ENCODE data around the gene GNB5. TPM values are rescaled to one million over a fixed set of nuclear protein-coding genes. Genes with fewer than 3 reads are reported as not detected.

GNB5 gene
- total and polyA plus RNA-seq, 2 donors, result 16.1 to 20.5 TPM

GRCh38 chr15:52155878-52156277 is 35.3 kb downstream of the GNB5 start:
- DNase-seq (ENCODE audit: low read depth in 6 of 9, low spot score in 9 of 9), result no peak
- Histone ChIP-seq H3K36me3 (ENCODE audit: control insufficient read depth in 2 of 2, insufficient read depth in 2 of 2, low read length in 1 of 2) (peaks cover 13 to 14% of the 10 kb centered on the region in 2 donors), H3K27me3 (ENCODE audit: control insufficient read depth in 2 of 2, insufficient read depth in 1 of 2, low read length in 1 of 2) (no peaks in the 10 kb centered on the region), H3K9me3 (ENCODE audit: control insufficient read depth in 2 of 2, insufficient read depth in 1 of 2, low read length in 1 of 2) (no peaks in the 10 kb centered on the region), H3K27ac (ENCODE audit: low read depth in 1 of 2, low read length in 1 of 2) (no peak overlapping the region), H3K4me1 (ENCODE audit: control insufficient read depth in 2 of 2, insufficient read depth in 2 of 2, low read length in 2 of 2) (no peaks in the 10 kb centered on the region), H3K4me3 (ENCODE audit: low read length in 2 of 2) (no peak overlapping the region)
- WGBS, result 85% methylated on average over 2 of the region's 2 CpGs

DNA sequence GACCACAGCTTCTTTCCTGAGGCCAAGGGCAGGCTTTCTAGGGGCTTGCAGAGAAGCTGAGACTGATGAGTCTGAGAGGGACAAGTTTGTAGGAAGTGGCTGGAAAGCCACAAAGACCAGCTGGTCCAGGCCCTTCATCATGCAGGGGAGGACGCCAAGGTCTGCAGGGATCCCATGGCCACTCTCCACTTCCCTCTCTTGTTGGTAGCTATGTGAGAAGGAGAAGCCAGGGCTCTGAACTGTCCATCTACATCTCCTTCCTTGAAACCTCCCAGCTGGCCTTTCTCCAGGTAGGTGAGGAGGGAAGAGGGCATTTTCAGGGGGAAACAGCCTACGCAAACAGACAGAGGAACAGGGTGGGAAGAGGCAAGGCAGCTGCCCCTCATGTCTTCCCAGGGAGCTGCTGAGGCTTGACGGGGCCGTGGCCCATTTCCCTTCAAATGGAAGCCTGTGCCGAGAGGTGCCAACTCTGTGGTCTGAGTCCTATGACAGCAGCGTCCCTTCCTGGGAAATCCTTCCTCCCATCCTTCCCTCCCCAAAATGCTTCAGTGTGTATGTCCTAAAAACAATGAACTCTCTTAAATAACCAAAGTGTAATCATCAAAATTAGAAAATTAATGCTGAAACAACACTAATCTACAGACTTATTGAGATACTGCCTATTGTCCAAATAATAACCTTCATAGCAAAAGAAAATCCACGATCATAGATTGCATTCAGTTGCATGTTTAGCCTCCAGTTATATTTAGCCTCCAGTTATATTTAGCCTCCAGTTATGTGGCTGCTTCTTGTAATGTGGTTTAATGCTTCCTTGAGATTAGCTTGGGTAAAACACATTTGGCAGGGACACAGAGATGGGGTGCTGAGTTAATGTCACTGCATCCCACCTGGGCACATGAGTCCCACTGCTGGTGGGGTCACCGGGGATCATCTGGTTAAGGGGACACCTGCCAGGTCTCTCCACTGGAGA is 36.0 kb downstream of the GNB5 start:
- Histone ChIP-seq H3K36me3 (ENCODE audit: control insufficient read depth in 2 of 2, insufficient read depth in 2 of 2, low read length in 1 of 2) (peaks cover 16 to 19% of the 10 kb centered on the region in 2 donors), H3K9me3 (ENCODE audit: control insufficient read depth in 2 of 2, insufficient read depth in 1 of 2, low read length in 1 of 2) (no peaks in the 10 kb centered on the region), H3K4me3 (ENCODE audit: low read length in 2 of 2) (no peak overlapping the region), H3K27ac (ENCODE audit: low read depth in 1 of 2, low read length in 1 of 2) (no peak overlapping the region), H3K27me3 (ENCODE audit: control insufficient read depth in 2 of 2, insufficient read depth in 1 of 2, low read length in 1 of 2) (no peaks in the 10 kb centered on the region), H3K4me1 (ENCODE audit: control insufficient read depth in 2 of 2, insufficient read depth in 2 of 2, low read length in 2 of 2) (no peaks in the 10 kb centered on the region)
- 78% methylated on average over 8 of the region's 8 CpGs for WGBS
- DNase-seq (ENCODE audit: low read depth in 6 of 9, low spot score in 9 of 9), result no peak

DNA sequence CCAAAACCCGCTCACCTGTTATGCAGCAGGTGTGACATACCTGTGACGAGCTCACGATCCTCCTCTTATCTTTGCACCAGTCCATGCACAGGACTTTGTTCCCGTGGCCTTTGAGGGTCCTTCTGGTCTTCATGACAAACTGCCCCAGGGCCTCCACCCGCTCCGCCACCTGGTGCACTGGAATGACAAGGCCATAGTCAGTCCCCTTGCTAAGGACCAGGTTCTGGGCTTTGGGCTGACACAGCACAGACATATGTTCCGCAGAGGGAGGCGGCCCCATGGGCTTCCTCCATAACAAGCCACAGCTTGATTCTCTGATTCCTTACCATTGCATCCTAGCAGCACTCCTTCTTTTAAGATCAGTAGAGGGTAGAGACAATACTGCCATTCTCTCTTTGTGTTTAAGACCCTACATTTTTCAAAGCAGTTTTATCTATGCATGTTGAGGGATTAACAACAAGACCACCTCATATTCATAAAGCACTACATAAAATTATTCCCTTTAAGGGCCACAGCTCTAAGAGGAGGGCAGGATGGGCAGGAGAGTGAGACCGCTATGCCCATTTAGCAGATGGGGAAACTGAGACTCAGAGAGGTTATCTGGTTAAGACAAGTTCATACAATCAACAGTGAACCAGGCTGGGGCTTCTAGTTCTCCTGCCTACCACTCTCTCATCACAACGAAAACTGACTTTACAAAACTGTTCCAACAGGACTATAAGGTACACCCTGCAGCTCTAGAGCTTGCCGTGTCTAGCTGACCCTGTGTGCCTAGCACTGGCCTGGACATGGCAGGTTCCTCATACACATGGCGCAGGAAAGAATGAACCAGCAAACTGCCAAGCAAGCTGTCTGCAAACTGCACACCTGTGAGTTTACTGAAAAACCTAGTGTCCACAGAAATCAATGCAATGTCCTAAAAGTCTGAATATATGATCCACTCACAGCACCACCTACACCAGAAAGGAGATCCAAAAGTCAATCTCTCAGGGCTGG is 37.0 kb downstream of the GNB5 start:
- Histone ChIP-seq H3K4me1 (ENCODE audit: control insufficient read depth in 2 of 2, insufficient read depth in 2 of 2, low read length in 2 of 2) (no peaks in the 10 kb centered on the region), H3K9me3 (ENCODE audit: control insufficient read depth in 2 of 2, insufficient read depth in 1 of 2, low read length in 1 of 2) (no peaks in the 10 kb centered on the region), H3K36me3 (ENCODE audit: control insufficient read depth in 2 of 2, insufficient read depth in 2 of 2, low read length in 1 of 2) (peaks cover 21 to 26% of the 10 kb centered on the region in 2 donors), H3K4me3 (ENCODE audit: low read length in 2 of 2) (no peak overlapping the region), H3K27me3 (ENCODE audit: control insufficient read depth in 2 of 2, insufficient read depth in 1 of 2, low read length in 1 of 2) (no peaks in the 10 kb centered on the region), H3K27ac (ENCODE audit: low read depth in 1 of 2, low read length in 1 of 2) (no peak overlapping the region)
- WGBS, result 98% methylated on average over 12 of the region's 12 CpGs
- DNase-seq (ENCODE audit: low read depth in 6 of 9, low spot score in 9 of 9), result no peak

DNA sequence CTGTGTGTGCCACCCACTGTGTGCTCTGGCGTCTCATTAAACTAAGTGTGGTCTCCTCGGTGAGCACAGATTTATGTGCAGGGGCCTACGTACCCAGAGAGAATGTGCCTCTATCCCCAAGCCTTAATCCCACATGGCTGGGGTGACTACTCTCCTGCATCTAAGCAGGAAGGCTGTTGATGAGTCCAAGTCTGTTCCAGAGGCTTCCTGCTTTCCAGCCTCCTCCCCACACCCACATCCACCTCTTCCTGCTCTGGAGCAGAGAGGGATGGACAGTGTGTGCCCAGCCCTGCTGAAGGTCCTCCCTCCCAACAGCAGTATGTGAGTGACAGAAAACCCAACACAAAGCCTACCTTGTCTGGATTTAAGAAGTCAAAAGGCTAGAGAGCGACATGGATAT is 39.8 kb downstream of the GNB5 start:
- Histone ChIP-seq H3K27ac (ENCODE audit: low read depth in 1 of 2, low read length in 1 of 2) (no peak overlapping the region), H3K9me3 (ENCODE audit: control insufficient read depth in 2 of 2, insufficient read depth in 1 of 2, low read length in 1 of 2) (no peaks in the 10 kb centered on the region), H3K27me3 (ENCODE audit: control insufficient read depth in 2 of 2, insufficient read depth in 1 of 2, low read length in 1 of 2) (no peaks in the 10 kb centered on the region), H3K4me1 (ENCODE audit: control insufficient read depth in 2 of 2, insufficient read depth in 2 of 2, low read length in 2 of 2) (no peaks in the 10 kb centered on the region), H3K4me3 (ENCODE audit: low read length in 2 of 2) (no peak overlapping the region), H3K36me3 (ENCODE audit: control insufficient read depth in 2 of 2, insufficient read depth in 2 of 2, low read length in 1 of 2) (peaks cover 23 to 33% of the 10 kb centered on the region in 2 donors)
- WGBS, result 98% methylated on average over 4 of the region's 4 CpGs
- no peak for DNase-seq (ENCODE audit: low read depth in 6 of 9, low spot score in 9 of 9)

DNA sequence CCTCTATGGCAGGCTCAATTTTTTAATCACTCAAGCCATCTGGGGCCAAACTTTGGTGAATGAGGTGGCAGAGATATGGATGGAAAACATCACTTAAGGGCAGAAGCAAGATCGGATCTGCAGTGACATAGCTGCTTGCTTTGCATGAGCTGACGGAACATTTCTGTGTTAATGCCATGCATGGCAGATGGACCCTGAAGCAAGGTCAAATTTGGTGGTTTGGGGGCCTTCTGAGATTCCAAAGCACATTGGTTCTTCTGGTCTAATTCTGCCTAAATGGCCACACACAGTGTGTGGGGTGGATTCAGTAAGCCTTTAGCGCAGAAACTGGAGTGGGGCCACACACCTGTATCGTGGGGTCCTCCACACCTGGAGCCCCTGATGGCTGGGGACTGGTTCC is 40.3 kb downstream of the GNB5 start:
- no peak overlapping the region for H3K27ac ChIP-seq (ENCODE audit: low read depth in 1 of 2, low read length in 1 of 2)
- H3K9me3 ChIP-seq (ENCODE audit: control insufficient read depth in 2 of 2, insufficient read depth in 1 of 2, low read length in 1 of 2), result no peaks in the 10 kb centered on the region
- WGBS, result 96% methylated on average over 4 of the region's 4 CpGs
- no peaks in the 10 kb centered on the region for H3K27me3 ChIP-seq (ENCODE audit: control insufficient read depth in 2 of 2, insufficient read depth in 1 of 2, low read length in 1 of 2)
- DNase-seq (ENCODE audit: low read depth in 6 of 9, low spot score in 9 of 9), result no peak
- H3K4me3 ChIP-seq (ENCODE audit: low read length in 2 of 2), result no peak overlapping the region
- peaks cover 26 to 33% of the 10 kb centered on the region in 2 donors for H3K36me3 ChIP-seq (ENCODE audit: control insufficient read depth in 2 of 2, insufficient read depth in 2 of 2, low read length in 1 of 2)
- H3K4me1 ChIP-seq (ENCODE audit: control insufficient read depth in 2 of 2, insufficient read depth in 2 of 2, low read length in 2 of 2), result no peaks in the 10 kb centered on the region

DNA sequence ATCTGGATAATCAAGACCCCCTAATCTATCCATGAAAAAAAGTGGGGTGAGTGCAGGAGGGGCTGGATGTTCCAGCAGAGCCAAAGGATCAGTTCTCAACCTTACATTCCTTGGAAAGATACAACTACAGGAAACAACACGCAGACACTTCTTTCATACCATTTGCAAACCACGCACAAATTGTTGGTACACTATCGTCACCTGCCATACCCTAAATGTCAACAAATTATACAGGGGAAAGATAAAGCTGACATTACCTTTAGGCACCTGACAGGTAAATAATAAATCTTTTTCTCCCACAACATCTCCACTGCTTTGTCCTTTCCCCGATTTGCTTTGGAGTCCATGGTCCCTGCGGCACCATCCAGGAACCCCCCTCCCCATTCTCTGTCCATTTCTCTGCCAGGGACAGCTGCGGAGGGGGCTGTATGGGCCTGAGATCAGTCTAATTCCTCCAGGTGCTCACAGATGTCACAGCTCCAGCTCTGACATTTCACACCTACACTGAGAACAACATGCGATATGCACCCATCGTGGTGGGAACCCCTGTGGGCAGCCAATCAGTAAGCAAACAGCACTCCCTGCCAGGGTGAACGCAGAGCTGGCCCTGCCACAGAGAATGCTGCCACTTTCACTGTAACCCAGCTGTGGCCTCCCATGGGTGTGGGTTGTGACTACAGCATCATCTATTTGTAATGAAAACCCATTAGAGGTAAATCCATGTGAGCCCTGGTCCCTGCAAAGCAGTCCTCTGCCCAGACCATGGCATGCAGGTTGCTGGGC is 41.0 kb downstream of the GNB5 start:
- Histone ChIP-seq H3K4me3 (ENCODE audit: low read length in 2 of 2) (no peak overlapping the region), H3K9me3 (ENCODE audit: control insufficient read depth in 2 of 2, insufficient read depth in 1 of 2, low read length in 1 of 2) (no peaks in the 10 kb centered on the region), H3K36me3 (ENCODE audit: control insufficient read depth in 2 of 2, insufficient read depth in 2 of 2, low read length in 1 of 2) (peaks cover 26 to 33% of the 10 kb centered on the region in 2 donors), H3K27me3 (ENCODE audit: control insufficient read depth in 2 of 2, insufficient read depth in 1 of 2, low read length in 1 of 2) (no peaks in the 10 kb centered on the region), H3K27ac (ENCODE audit: low read depth in 1 of 2, low read length in 1 of 2) (no peak overlapping the region), H3K4me1 (ENCODE audit: control insufficient read depth in 2 of 2, insufficient read depth in 2 of 2, low read length in 2 of 2) (no peaks in the 10 kb centered on the region)
- 95% methylated on average over 9 of the region's 9 CpGs for WGBS
- no peak for DNase-seq (ENCODE audit: low read depth in 6 of 9, low spot score in 9 of 9)

- WGBS, result 97% methylated on average over 5 of the region's 5 CpGs
- no peaks in the 10 kb centered on the region for H3K4me1 ChIP-seq (ENCODE audit: control insufficient read depth in 2 of 2, insufficient read depth in 2 of 2, low read length in 2 of 2)
- H3K27ac ChIP-seq (ENCODE audit: low read depth in 1 of 2, low read length in 1 of 2), result no peak overlapping the region
- no peaks in the 10 kb centered on the region for H3K9me3 ChIP-seq (ENCODE audit: control insufficient read depth in 2 of 2, insufficient read depth in 1 of 2, low read length in 1 of 2)
- H3K27me3 ChIP-seq (ENCODE audit: control insufficient read depth in 2 of 2, insufficient read depth in 1 of 2, low read length in 1 of 2), result no peaks in the 10 kb centered on the region
- no peak overlapping the region for H3K4me3 ChIP-seq (ENCODE audit: low read length in 2 of 2)
- no peak for DNase-seq (ENCODE audit: low read depth in 6 of 9, low spot score in 9 of 9)
- peaks cover 26 to 44% of the 10 kb centered on the region in 2 donors for H3K36me3 ChIP-seq (ENCODE audit: control insufficient read depth in 2 of 2, insufficient read depth in 2 of 2, low read length in 1 of 2)
These were observed 42.8 kb downstream of the GNB5 start for GRCh38 chr15:52148403-52148802.

GRCh38 chr15:52146776-52147175 is 44.4 kb downstream of the GNB5 start:
- H3K27ac ChIP-seq (ENCODE audit: low read depth in 1 of 2, low read length in 1 of 2), result no peak overlapping the region
- H3K4me1 ChIP-seq (ENCODE audit: control insufficient read depth in 2 of 2, insufficient read depth in 2 of 2, low read length in 2 of 2), result no peaks in the 10 kb centered on the region
- H3K4me3 ChIP-seq (ENCODE audit: low read length in 2 of 2), result no peak overlapping the region
- DNase-seq (ENCODE audit: low read depth in 6 of 9, low spot score in 9 of 9), result no peak
- H3K27me3 ChIP-seq (ENCODE audit: control insufficient read depth in 2 of 2, insufficient read depth in 1 of 2, low read length in 1 of 2), result no peaks in the 10 kb centered on the region
- H3K36me3 ChIP-seq (ENCODE audit: control insufficient read depth in 2 of 2, insufficient read depth in 2 of 2, low read length in 1 of 2), result peaks cover 22 to 40% of the 10 kb centered on the region in 2 donors
- 96% methylated on average over 3 of the region's 3 CpGs for WGBS
- H3K9me3 ChIP-seq (ENCODE audit: control insufficient read depth in 2 of 2, insufficient read depth in 1 of 2, low read length in 1 of 2), result no peaks in the 10 kb centered on the region

Data from thymus (tissue), 11 donors.